ENCODE measurements around the gene DDR1. TPM values are rescaled to one million over a fixed set of nuclear protein-coding genes. Genes with fewer than 3 reads are reported as not detected.
"Not testable (repeated sequence)": the region's sequence is repeated elsewhere in the genome, so short reads cannot be mapped to it uniquely, and the experiment has no call there.

Gene DDR1
- total RNA-seq, 1 experiment from 2014 or later: 80.9 TPM

- not testable (repeated sequence) for H3K27me3 ChIP-seq; H3K4me3 ChIP-seq; DNase-seq; H3K9me3 ChIP-seq (replicated peaks); H3K27ac ChIP-seq; H3K4me1 ChIP-seq
- peaks cover 13% of the 10 kb centered on the region for H3K36me3 ChIP-seq
Observed at GRCh38 chr6:30927080-30927479, 42.8 kb downstream of the DDR1 start.

GRCh38 chr6:30928677-30929076 lies 44.4 kb downstream of the DDR1 start:
- DNase-seq: no peak
- no peak overlapping the region for H3K27ac ChIP-seq
- no peaks in the 10 kb centered on the region for H3K27me3 ChIP-seq
- H3K36me3 ChIP-seq: peaks cover 13% of the 10 kb centered on the region
- H3K4me3 ChIP-seq: no peak overlapping the region
- H3K4me1 ChIP-seq: no peaks in the 10 kb centered on the region
- H3K9me3 ChIP-seq (replicated peaks): no peaks in the 10 kb centered on the region

GRCh38 chr6:30930506-30930905 lies 46.2 kb downstream of the DDR1 start:
- Histone ChIP-seq H3K27me3 (no peaks in the 10 kb centered on the region), H3K9me3 (replicated peaks) (no peaks in the 10 kb centered on the region), H3K27ac (no peak overlapping the region), H3K4me3 (no peak overlapping the region), H3K36me3 (peaks cover 12% of the 10 kb centered on the region), H3K4me1 (no peaks in the 10 kb centered on the region)
- DNase-seq: no peak

- DNase-seq: no peak
Observed at GRCh38 chr6:30931272-30931671, 47.0 kb downstream of the DDR1 start.

GRCh38 chr6:30931969-30932645 lies 47.8 kb downstream of the DDR1 start, which contains the start of gene SFTA2:
Gene SFTA2 (minus strand): TSS chr6:30932170. CDS start chr6:30932096, 74 bp downstream.
- H3K27me3 ChIP-seq: no peaks in the 10 kb centered on the region
- no peak for DNase-seq
- peaks cover 3% of the 10 kb centered on the region; the same call in 1 of the 2 replicates for H3K36me3 ChIP-seq
- H3K4me1 ChIP-seq: no peaks in the 10 kb centered on the region
- H3K4me3 ChIP-seq: no peak within 1 kb of the TSS
- no peak within 1 kb of the TSS for H3K27ac ChIP-seq
- no peaks in the 10 kb centered on the region for H3K9me3 ChIP-seq (replicated peaks)

More at GRCh38 chr6:30931272-30931671, 47.0 kb downstream of the DDR1 start:
- Histone ChIP-seq H3K4me3 (no peak overlapping the region), H3K9me3 (replicated peaks) (no peaks in the 10 kb centered on the region), H3K36me3 (peaks cover 4% of the 10 kb centered on the region), H3K4me1 (no peaks in the 10 kb centered on the region), H3K27ac (no peak overlapping the region), H3K27me3 (no peaks in the 10 kb centered on the region)

GRCh38 chr6:30932665-30933365 lies 48.5 kb downstream of the DDR1 start:
- Histone ChIP-seq H3K4me3 (no peak overlapping the region), H3K27ac (no peak overlapping the region), H3K36me3 (no peaks in the 10 kb centered on the region), H3K4me1 (no peaks in the 10 kb centered on the region), H3K27me3 (no peaks in the 10 kb centered on the region), H3K9me3 (replicated peaks) (no peaks in the 10 kb centered on the region)
- DNase-seq: no peak

GRCh38 chr6:30935018-30935417 lies 50.7 kb downstream of the DDR1 start:
- no peaks in the 10 kb centered on the region for H3K27me3 ChIP-seq
- no peak overlapping the region for H3K27ac ChIP-seq
- no peak overlapping the region for H3K4me3 ChIP-seq
- no peaks in the 10 kb centered on the region for H3K4me1 ChIP-seq
- H3K9me3 ChIP-seq (replicated peaks): no peaks in the 10 kb centered on the region
- no peak for DNase-seq
- H3K36me3 ChIP-seq: no peaks in the 10 kb centered on the region

- Histone ChIP-seq H3K9me3 (replicated peaks) (no peaks in the 10 kb centered on the region), H3K36me3 (no peaks in the 10 kb centered on the region), H3K4me1 (no peaks in the 10 kb centered on the region; the same call in 1 of the 2 replicates), H3K4me3 (no peak overlapping the region), H3K27ac (no peak overlapping the region), H3K27me3 (no peaks in the 10 kb centered on the region)
- no peak for DNase-seq
Observed at GRCh38 chr6:30937265-30937664, 52.9 kb downstream of the DDR1 start.

- Histone ChIP-seq H3K4me1 (no peaks in the 10 kb centered on the region; the same call in 1 of the 2 replicates), H3K27me3 (no peaks in the 10 kb centered on the region), H3K4me3 (no peak overlapping the region), H3K36me3 (no peaks in the 10 kb centered on the region), H3K27ac (no peak overlapping the region), H3K9me3 (replicated peaks) (no peaks in the 10 kb centered on the region)
- DNase-seq: no peak
Observed at GRCh38 chr6:30938730-30939129, 54.4 kb downstream of the DDR1 start.

GRCh38 chr6:30939473-30939872 lies 55.2 kb downstream of the DDR1 start:
- DNase-seq: no peak
- Histone ChIP-seq H3K4me1 (no peaks in the 10 kb centered on the region; the same call in 1 of the 2 replicates), H3K36me3 (no peaks in the 10 kb centered on the region), H3K4me3 (no peak overlapping the region), H3K9me3 (replicated peaks) (no peaks in the 10 kb centered on the region), H3K27ac (no peak overlapping the region), H3K27me3 (no peaks in the 10 kb centered on the region)

GRCh38 chr6:30940361-30940986 lies 56.2 kb downstream of the DDR1 start, which contains the start of gene MUCL3:
Gene MUCL3 (plus strand): TSS chr6:30940973. CDS start chr6:30941000, 27 bp downstream.
- Histone ChIP-seq H3K27me3 (no peaks in the 10 kb centered on the region), H3K4me3 (no peak within 1 kb of the TSS), H3K4me1 (no peaks in the 10 kb centered on the region; the same call in 1 of the 2 replicates), H3K36me3 (no peaks in the 10 kb centered on the region), H3K27ac (no peak within 1 kb of the TSS), H3K9me3 (replicated peaks) (no peaks in the 10 kb centered on the region)
- DNase-seq: no peak

GRCh38 chr6:30942338-30943060 lies 58.2 kb downstream of the DDR1 start:
- Histone ChIP-seq H3K36me3 (no peaks in the 10 kb centered on the region), H3K4me1 (no peaks in the 10 kb centered on the region; the same call in 1 of the 2 replicates)
- peak; percentile 72 to 79 for DNase-seq

GRCh38 chr6:30944051-30944450 lies 59.7 kb downstream of the DDR1 start:
- no peak for DNase-seq
- Histone ChIP-seq H3K27ac (no peak overlapping the region), H3K27me3 (no peaks in the 10 kb centered on the region), H3K4me1 (no peaks in the 10 kb centered on the region; the same call in 1 of the 2 replicates), H3K9me3 (replicated peaks) (no peaks in the 10 kb centered on the region), H3K4me3 (no peak overlapping the region), H3K36me3 (no peaks in the 10 kb centered on the region)

More at GRCh38 chr6:30942338-30943060, 58.2 kb downstream of the DDR1 start:
- Histone ChIP-seq H3K27me3 (no peaks in the 10 kb centered on the region), H3K27ac (no peak overlapping the region), H3K9me3 (replicated peaks) (no peaks in the 10 kb centered on the region), H3K4me3 (no peak overlapping the region)

- no peaks in the 10 kb centered on the region; the same call in 1 of the 2 replicates for H3K4me1 ChIP-seq
- H3K36me3 ChIP-seq: no peaks in the 10 kb centered on the region
- H3K27me3 ChIP-seq: no peaks in the 10 kb centered on the region
- no peak overlapping the region for H3K27ac ChIP-seq
- no peak overlapping the region for H3K4me3 ChIP-seq
- DNase-seq: no peak
- no peaks in the 10 kb centered on the region for H3K9me3 ChIP-seq (replicated peaks)
Observed at GRCh38 chr6:30945281-30945680, 61.0 kb downstream of the DDR1 start.

Measured in SJCRH30 (cell line).